Loucy (cell line): ENCODE data around the gene PLEKHG4B.
A peak's percentile ranks its signal among the peaks of the same experiment; 100 is the strongest.
"Not testable (repeated sequence)": the region's sequence is repeated elsewhere in the genome, so short reads cannot be mapped to it uniquely, and the experiment has no call there.

ENCODE experiments used
- H2AFZ ChIP-seq: fragments of 200-600 bp; sonication (generic); 2 replicates; pipeline ENCODE4 v1.6.0; 2016; ENCODE audit warnings: antibody characterized with exemption, mild to moderate bottlenecking, low read length, moderate library complexity
- H3F3A ChIP-seq: fragments of 200-600 bp; 2 replicates; pipeline ENCODE4 v1.6.0; 2016; ENCODE audit warnings: antibody characterized with exemption, low read depth, mild to moderate bottlenecking
- H3K27me3 ChIP-seq: fragments of 200-600 bp; sonication (generic); 2 replicates; pipeline ENCODE4 v1.6.1; 2014; ENCODE audit warnings: low read length, mild to moderate bottlenecking; ENCODE audit not compliant: insufficient read depth, poor library complexity, severe bottlenecking
- H3K36me3 ChIP-seq: fragments of 200-600 bp; sonication (generic); 2 replicates; pipeline ENCODE4 v1.6.1; 2016; ENCODE audit warnings: low read length; ENCODE audit not compliant: insufficient read depth
- H3K4me1 ChIP-seq: fragments of 200-600 bp; sonication (generic); 2 replicates; pipeline ENCODE4 v1.5.1; 2014; ENCODE audit warnings: low read length, mild to moderate bottlenecking; ENCODE audit not compliant: insufficient read depth, poor library complexity, severe bottlenecking
- H3K4me2 ChIP-seq: fragments of 200-600 bp; sonication (generic); 2 replicates; pipeline ENCODE4 v1.6.0; 2014; ENCODE audit warnings: antibody characterized with exemption, low read length, low read depth, mild to moderate bottlenecking; ENCODE audit not compliant: poor library complexity, severe bottlenecking
- H3K4me3 ChIP-seq: fragments of 200-600 bp; sonication (generic); 2 replicates; pipeline ENCODE4 v1.5.1; 2014; ENCODE audit warnings: low read length, mild to moderate bottlenecking, mixed read lengths; ENCODE audit not compliant: poor library complexity, severe bottlenecking
- H3K79me2 ChIP-seq: fragments of 200-600 bp; sonication (generic); 2 replicates; pipeline ENCODE4 v1.6.1; 2014; ENCODE audit warnings: low read length; ENCODE audit not compliant: insufficient read depth
- H3K9ac ChIP-seq: fragments of 200-600 bp; sonication (generic); 2 replicates; pipeline ENCODE4 v1.6.0; 2014; ENCODE audit warnings: mild to moderate bottlenecking, low read depth, low read length, moderate library complexity; ENCODE audit not compliant: poor library complexity, severe bottlenecking
- H3K9me2 ChIP-seq: fragments of 200-600 bp; sonication (generic); replicated peaks from 2 replicates; pipeline ENCODE4 v1.6.1; 2016; ENCODE audit warnings: low read depth, low read length, mixed read lengths
- H3K9me3 ChIP-seq: fragments of 200-600 bp; sonication (generic); 2 replicates; pipeline ENCODE4 v1.6.1; 2014; ENCODE audit warnings: mild to moderate bottlenecking, antibody characterized with exemption, low read length, low read depth; ENCODE audit not compliant: insufficient read depth
- H4K20me1 ChIP-seq: fragments of 200-600 bp; sonication (generic); 2 replicates; pipeline ENCODE4 v1.6.0; 2014; ENCODE audit warnings: antibody characterized with exemption, low read length, mild to moderate bottlenecking; ENCODE audit not compliant: insufficient read depth, poor library complexity, severe bottlenecking
- EZH2phosphoT487 ChIP-seq: fragments of 200-600 bp; IDR thresholded peaks from 2 replicates; pipeline ENCODE4 v1.6.1; 2018; ENCODE audit warnings: antibody characterized with exemption, mild to moderate bottlenecking, moderate library complexity, borderline replicate concordance
- TF ChIP-seq, protein P1 (sequence below): fragments of 200-600 bp; sonication (generic); conservative IDR thresholded peaks from 2 replicates; pipeline ENCODE4 v1.5.1; 2014; ENCODE audit warnings: mild to moderate bottlenecking, antibody characterized with exemption, low read length

The PLEKHG4B gene

GRCh38 chr5:217494-218456, 125.8 kb downstream of the PLEKHG4B start, which contains the start of the genes CCDC127 and SDHA:
Gene CCDC127 (minus strand): TSS chr5:218153. CDS start chr5:216849, 1,304 bp downstream.
Gene SDHA (plus strand): TSS chr5:218320. CDS start chr5:218356, 36 bp downstream.
- TF ChIP-seq, protein P1, sequence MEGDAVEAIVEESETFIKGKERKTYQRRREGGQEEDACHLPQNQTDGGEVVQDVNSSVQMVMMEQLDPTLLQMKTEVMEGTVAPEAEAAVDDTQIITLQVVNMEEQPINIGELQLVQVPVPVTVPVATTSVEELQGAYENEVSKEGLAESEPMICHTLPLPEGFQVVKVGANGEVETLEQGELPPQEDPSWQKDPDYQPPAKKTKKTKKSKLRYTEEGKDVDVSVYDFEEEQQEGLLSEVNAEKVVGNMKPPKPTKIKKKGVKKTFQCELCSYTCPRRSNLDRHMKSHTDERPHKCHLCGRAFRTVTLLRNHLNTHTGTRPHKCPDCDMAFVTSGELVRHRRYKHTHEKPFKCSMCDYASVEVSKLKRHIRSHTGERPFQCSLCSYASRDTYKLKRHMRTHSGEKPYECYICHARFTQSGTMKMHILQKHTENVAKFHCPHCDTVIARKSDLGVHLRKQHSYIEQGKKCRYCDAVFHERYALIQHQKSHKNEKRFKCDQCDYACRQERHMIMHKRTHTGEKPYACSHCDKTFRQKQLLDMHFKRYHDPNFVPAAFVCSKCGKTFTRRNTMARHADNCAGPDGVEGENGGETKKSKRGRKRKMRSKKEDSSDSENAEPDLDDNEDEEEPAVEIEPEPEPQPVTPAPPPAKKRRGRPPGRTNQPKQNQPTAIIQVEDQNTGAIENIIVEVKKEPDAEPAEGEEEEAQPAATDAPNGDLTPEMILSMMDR: peak; percentile 59
- peak within 1 kb of the TSS; percentile 98 for H3K4me3 ChIP-seq
- H3F3A ChIP-seq, H3K9me2 ChIP-seq, H3K36me3 ChIP-seq, H3K9me3 ChIP-seq, H3K27me3 ChIP-seq: not testable (repeated sequence)
- peak within 1 kb of the TSS; percentile 81 for H2AFZ ChIP-seq
- peak within 1 kb of the TSS; percentile 90 for H3K4me2 ChIP-seq
- H4K20me1 ChIP-seq: peaks cover 45% of the 10 kb centered on the region
- peak within 1 kb of the TSS; percentile 97 for H3K9ac ChIP-seq
- peaks cover 45% of the 10 kb centered on the region for H3K4me1 ChIP-seq
- H3K79me2 ChIP-seq: peaks cover 86% of the 10 kb centered on the region

- Histone ChIP-seq H3K4me1 (peaks cover 51% of the 10 kb centered on the region), H3K36me3 (peaks cover 16% of the 10 kb centered on the region; the same call in 1 of the 2 replicates), H2AFZ (no peak overlapping the region), H3K4me2 (peak overlapping the region; percentile 90), H3K9me2 (no peaks in the 10 kb centered on the region), H4K20me1 (peaks cover 54% of the 10 kb centered on the region), H3K27me3 (peaks cover 7% of the 10 kb centered on the region), H3K9ac (peak overlapping the region; percentile 97), H3F3A (no peaks in the 10 kb centered on the region), H3K4me3 (peak overlapping the region; percentile 98), H3K9me3 (no peaks in the 10 kb centered on the region), H3K79me2 (peaks cover 91% of the 10 kb centered on the region)
- TF ChIP-seq EZH2phosphoT487: no peak
- TF ChIP-seq, protein P1: no peak
Observed at GRCh38 chr5:218457-219291, 126.7 kb downstream of the PLEKHG4B start.

- Histone ChIP-seq H4K20me1 (peaks cover 62% of the 10 kb centered on the region), H3K4me1 (peaks cover 51% of the 10 kb centered on the region)
Observed at GRCh38 chr5:219460-219863, 127.5 kb downstream of the PLEKHG4B start.

More at GRCh38 chr5:219460-219863, 127.5 kb downstream of the PLEKHG4B start:
- peaks cover 91% of the 10 kb centered on the region for H3K79me2 ChIP-seq
- H3F3A ChIP-seq: no peaks in the 10 kb centered on the region
- H3K4me2 ChIP-seq: peak overlapping the region; percentile 90
- H2AFZ ChIP-seq: no peak overlapping the region
- H3K36me3 ChIP-seq: peaks cover 22% of the 10 kb centered on the region
- H3K4me3 ChIP-seq: peak overlapping the region; percentile 98
- no peaks in the 10 kb centered on the region for H3K9me3 ChIP-seq
- H3K9me2 ChIP-seq: no peaks in the 10 kb centered on the region
- H3K27me3 ChIP-seq: peaks cover 7% of the 10 kb centered on the region
- peak overlapping the region; percentile 97 for H3K9ac ChIP-seq
- TF ChIP-seq, protein P1: no peak
